CD8-positive, alpha-beta memory T cell (primary cell): Measurements from ENCODE around the gene KRTAP5-11. TPM values are rescaled to one million over a fixed set of nuclear protein-coding genes. Genes with fewer than 3 reads are reported as not detected.

Source experiments
- CTCF ChIA-PET: fragments of 350-600 bp; sonication (Branson Sonifier 250); formaldehyde crosslinking; loops from one replicate; lab custom pipeline; 2021; ENCODE audit warnings: antibody characterized with exemption; lab: Charles Lee
- POLR2A ChIA-PET: fragments of 350-600 bp; sonication (Branson Sonifier 250); formaldehyde crosslinking; loops from one replicate; lab custom pipeline; 2021; ENCODE audit warnings: antibody characterized with exemption; lab: Charles Lee
- DNase-seq, 5 donors: peaks; one replicate each; pipeline versions ENCODE4 v3.0.0 to v3.0.0-alpha.2; 2020 to 2022; ENCODE audit warnings: mixed read lengths in 1 of 5
- H3K27ac ChIP-seq: one replicate; pipeline ENCODE4 v1.7.0; 2013; ENCODE audit warnings: low read depth, mild to moderate bottlenecking, low read length, moderate library complexity
- H3K27me3 ChIP-seq: 2 replicates; pipeline ENCODE4 v1.7.0; 2013; ENCODE audit warnings: low read length, mild to moderate bottlenecking; ENCODE audit not compliant: insufficient read depth, poor library complexity, severe bottlenecking
- H3K36me3 ChIP-seq: 2 replicates; pipeline ENCODE4 v1.7.0; 2013; ENCODE audit warnings: mild to moderate bottlenecking, low read length, moderate library complexity; ENCODE audit not compliant: insufficient read depth
- H3K4me1 ChIP-seq: 2 replicates; pipeline ENCODE4 v1.7.0; 2013; ENCODE audit warnings: mild to moderate bottlenecking, low read length, moderate library complexity; ENCODE audit not compliant: insufficient read depth
- H3K4me3 ChIP-seq: 2 replicates; pipeline ENCODE4 v1.7.0; 2013; ENCODE audit warnings: mild to moderate bottlenecking, low read length
- H3K9me3 ChIP-seq: 2 replicates; pipeline ENCODE4 v1.7.0; 2013; ENCODE audit warnings: mild to moderate bottlenecking, low read length
- H3K27ac Mint-ChIP-seq, 8 donors: one replicate each; pipeline ENCODE4 v1.8.0; 2020 to 2021; ENCODE audit warnings: mixed read lengths in 8 of 8, mild to moderate bottlenecking in 6 of 8, inconsistent platforms in 3 of 8, moderate library complexity in 3 of 8
- H3K27me3 Mint-ChIP-seq, 2 donors: one replicate each; pipeline ENCODE4 v1.8.0; 2020 to 2021; ENCODE audit warnings: mixed read lengths in 2 of 2, mild to moderate bottlenecking in 1 of 2, moderate library complexity in 1 of 2
- H3K36me3 Mint-ChIP-seq, 3 donors: one replicate each; pipeline ENCODE4 v1.8.0; 2020 to 2021; ENCODE audit warnings: mixed read lengths in 3 of 3, inconsistent platforms in 1 of 3, mild to moderate bottlenecking in 1 of 3
- H3K4me1 Mint-ChIP-seq, 3 donors: one replicate each; pipeline ENCODE4 v1.8.0; 2020 to 2021; ENCODE audit warnings: mixed read lengths in 3 of 3, inconsistent platforms in 1 of 3, mild to moderate bottlenecking in 1 of 3
- H3K4me3 Mint-ChIP-seq, 7 donors: one replicate each; pipeline ENCODE4 v1.8.0; 2020 to 2021; ENCODE audit warnings: mixed read lengths in 7 of 7, mild to moderate bottlenecking in 6 of 7, moderate library complexity in 4 of 7, inconsistent platforms in 2 of 7
- H3K9me3 Mint-ChIP-seq, 5 donors: one replicate each; pipeline ENCODE4 v1.8.0; 2020 to 2022; ENCODE audit warnings: mixed read lengths in 5 of 5, mild to moderate bottlenecking in 3 of 5, moderate library complexity in 2 of 5, inconsistent platforms in 1 of 5
- polyA plus RNA-seq: library from polyadenylated mRNA; unstranded; fragments of 300-500 nt; fragmentation: Illumina TruSeq; gene quantifications from one replicate; pipeline ENCODE4 v1.2.3, GENCODE V29; 2021
- total RNA-seq, 2 experiments: library from RNA; stranded (reverse); gene quantifications; one replicate each; pipeline ENCODE4 v1.2.3, GENCODE V29; 2021

KRTAP5-11 gene
- total and polyA plus RNA-seq, 3 experiments from 2014 or later, result not detected

- Histone ChIP-seq H3K36me3 (no peaks in the 10 kb centered on the region), H3K4me1 (no peaks in the 10 kb centered on the region), H3K27ac (no peak overlapping the region), H3K9me3 (no peaks in the 10 kb centered on the region), H3K27me3 (no peaks in the 10 kb centered on the region), H3K4me3 (no peak overlapping the region)
- H3K36me3 Mint-ChIP-seq, result peaks cover 0 to under 1% (median 0%) of the 10 kb centered on the region in 3 donors
- DNase-seq, result no peak
- no peak overlapping the region for H3K4me3 Mint-ChIP-seq
- no peaks in the 10 kb centered on the region for H3K4me1 Mint-ChIP-seq
- H3K9me3 Mint-ChIP-seq, result peaks cover 0 to under 1% (median 0%) of the 10 kb centered on the region in 5 donors
- H3K27ac Mint-ChIP-seq, result no peak overlapping the region
- H3K27me3 Mint-ChIP-seq, result peaks cover 8 to 42% of the 10 kb centered on the region in 2 donors
- CTCF ChIA-PET, result no interaction called here
- POLR2A ChIA-PET, result no interaction called here
These were observed 26.7 kb downstream of the KRTAP5-11 start for GRCh38 chr11:71556018-71556417.

GRCh38 chr11:71555508-71555907 lies 27.2 kb downstream of the KRTAP5-11 start:
- no peak for DNase-seq
- no peaks in the 10 kb centered on the region for H3K9me3 ChIP-seq
- peaks cover 7 to 37% of the 10 kb centered on the region in 2 donors for H3K27me3 Mint-ChIP-seq
- H3K27me3 ChIP-seq, result no peaks in the 10 kb centered on the region
- no peak overlapping the region for H3K4me3 ChIP-seq
- no peaks in the 10 kb centered on the region for H3K36me3 Mint-ChIP-seq
- no peak overlapping the region for H3K27ac Mint-ChIP-seq
- ChIA-PET CTCF (no interaction called here), POLR2A (no interaction called here)
- no peaks in the 10 kb centered on the region for H3K36me3 ChIP-seq
- no peaks in the 10 kb centered on the region for H3K4me1 ChIP-seq
- no peaks in the 10 kb centered on the region for H3K4me1 Mint-ChIP-seq
- H3K27ac ChIP-seq, result no peak overlapping the region
- H3K9me3 Mint-ChIP-seq, result no peaks in the 10 kb centered on the region
- H3K4me3 Mint-ChIP-seq, result no peak overlapping the region

DNA sequence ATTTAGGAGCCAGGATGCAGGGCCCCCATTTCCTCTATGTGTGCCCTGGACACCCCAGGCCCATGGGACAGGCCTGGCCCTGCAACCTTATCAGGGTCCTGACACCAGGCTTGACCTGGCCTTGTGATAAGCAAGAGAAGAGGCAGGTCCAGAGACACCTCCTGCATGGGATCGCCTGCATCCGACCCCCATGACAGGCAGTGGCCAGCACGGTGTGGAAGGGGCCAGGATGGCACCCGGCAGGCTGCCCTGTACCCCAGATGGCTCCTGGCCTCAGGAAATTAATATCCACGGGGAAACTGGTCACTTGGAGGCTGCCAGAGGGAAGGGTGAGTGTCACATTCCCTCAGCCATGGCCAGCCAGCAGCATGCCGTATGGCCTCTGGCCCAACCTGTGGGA lies 27.7 kb downstream of the KRTAP5-11 start:
- H3K4me3 Mint-ChIP-seq, result no peak overlapping the region
- Histone ChIP-seq H3K4me1 (no peaks in the 10 kb centered on the region), H3K4me3 (no peak overlapping the region), H3K27me3 (no peaks in the 10 kb centered on the region), H3K9me3 (no peaks in the 10 kb centered on the region), H3K27ac (no peak overlapping the region), H3K36me3 (no peaks in the 10 kb centered on the region)
- no peak overlapping the region for H3K27ac Mint-ChIP-seq
- peaks cover 7 to 32% of the 10 kb centered on the region in 2 donors for H3K27me3 Mint-ChIP-seq
- DNase-seq, result no peak
- no peaks in the 10 kb centered on the region for H3K4me1 Mint-ChIP-seq
- POLR2A ChIA-PET, result no interaction called here
- CTCF ChIA-PET, result no interaction called here
- H3K36me3 Mint-ChIP-seq, result no peaks in the 10 kb centered on the region
- no peaks in the 10 kb centered on the region for H3K9me3 Mint-ChIP-seq

DNA sequence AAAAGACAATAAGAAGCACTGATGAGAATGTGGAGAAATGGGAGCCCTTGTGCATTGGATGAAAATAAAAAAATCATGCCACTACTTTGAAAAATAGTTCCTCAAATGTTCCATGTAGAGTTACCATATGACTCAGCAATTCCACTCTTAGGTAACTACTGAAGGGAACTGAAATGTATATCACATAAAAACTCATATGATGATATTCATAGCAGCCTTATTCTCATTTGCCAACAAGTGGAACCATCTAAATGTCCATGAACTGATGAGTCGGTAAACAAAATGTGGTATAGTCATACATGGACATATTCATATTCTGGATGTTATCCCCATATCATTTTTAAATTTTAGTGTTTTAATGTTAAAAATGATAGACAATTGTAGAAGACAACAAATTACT lies 31.0 kb downstream of the KRTAP5-11 start:
- Mint-ChIP-seq H3K27me3 (peaks cover 12 to 32% of the 10 kb centered on the region in 2 donors), H3K9me3 (no peaks in the 10 kb centered on the region), H3K4me1 (no peaks in the 10 kb centered on the region), H3K36me3 (no peaks in the 10 kb centered on the region), H3K4me3 (no peak overlapping the region), H3K27ac (no peak overlapping the region)
- Histone ChIP-seq H3K9me3 (no peaks in the 10 kb centered on the region), H3K27me3 (peaks cover 3% of the 10 kb centered on the region), H3K4me1 (no peaks in the 10 kb centered on the region), H3K36me3 (no peaks in the 10 kb centered on the region), H3K4me3 (no peak overlapping the region), H3K27ac (no peak overlapping the region)
- ChIA-PET POLR2A (no interaction called here), CTCF (no interaction called here)
- no peak for DNase-seq

DNA sequence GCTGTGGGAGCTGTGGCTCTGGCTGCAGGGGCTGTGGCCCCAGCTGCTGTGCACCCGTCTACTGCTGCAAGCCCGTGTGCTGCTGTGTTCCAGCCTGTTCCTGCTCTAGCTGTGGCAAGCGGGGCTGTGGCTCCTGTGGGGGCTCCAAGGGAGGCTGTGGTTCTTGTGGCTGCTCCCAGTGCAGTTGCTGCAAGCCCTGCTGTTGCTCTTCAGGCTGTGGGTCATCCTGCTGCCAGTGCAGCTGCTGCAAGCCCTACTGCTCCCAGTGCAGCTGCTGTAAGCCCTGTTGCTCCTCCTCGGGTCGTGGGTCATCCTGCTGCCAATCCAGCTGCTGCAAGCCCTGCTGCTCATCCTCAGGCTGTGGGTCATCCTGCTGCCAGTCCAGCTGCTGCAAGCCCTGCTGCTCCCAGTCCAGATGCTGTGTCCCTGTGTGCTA lies 33.9 kb downstream of the KRTAP5-11 start:
- no peak for DNase-seq
- H3K4me1 ChIP-seq, result no peaks in the 10 kb centered on the region
- no peaks in the 10 kb centered on the region for H3K9me3 ChIP-seq
- H3K4me3 ChIP-seq, result no peak overlapping the region
- Mint-ChIP-seq H3K36me3 (no peaks in the 10 kb centered on the region), H3K27ac (no peak overlapping the region), H3K27me3 (peaks cover 22 to 41% of the 10 kb centered on the region in 2 donors), H3K4me1 (peaks cover 0 to 4% (median 2%) of the 10 kb centered on the region in 3 donors), H3K4me3 (no peak overlapping the region), H3K9me3 (peaks cover 0 to 2% (median 0%) of the 10 kb centered on the region in 5 donors)
- H3K36me3 ChIP-seq, result no peaks in the 10 kb centered on the region
- H3K27me3 ChIP-seq, result peaks cover 3% of the 10 kb centered on the region
- ChIA-PET POLR2A (no interaction called here), CTCF (no interaction called here)
- H3K27ac ChIP-seq, result no peak overlapping the region

- Histone ChIP-seq H3K36me3 (no peaks in the 10 kb centered on the region), H3K27me3 (peaks cover 3% of the 10 kb centered on the region), H3K9me3 (no peaks in the 10 kb centered on the region), H3K27ac (no peak within 1 kb of the TSS), H3K4me3 (no peak within 1 kb of the TSS), H3K4me1 (no peaks in the 10 kb centered on the region)
- Mint-ChIP-seq H3K27ac (peak within 1 kb of the TSS in 1 of 8 donors; percentile 55), H3K4me1 (peaks cover 0 to 8% (median 7%) of the 10 kb centered on the region in 3 donors), H3K27me3 (peaks cover 22 to 43% of the 10 kb centered on the region in 2 donors), H3K36me3 (no peaks in the 10 kb centered on the region), H3K4me3 (no peak within 1 kb of the TSS), H3K9me3 (peaks cover 0 to 2% (median 0%) of the 10 kb centered on the region in 5 donors)
- POLR2A ChIA-PET, result no interaction called here
- DNase-seq, result no peak
- CTCF ChIA-PET, result no interaction called here
These were observed 34.6 kb downstream of the KRTAP5-11 start, which contains the start of gene KRTAP5-9 for GRCh38 chr11:71548120-71548519. Gene KRTAP5-9, plus strand, starts transcription at chr11:71548420. Its CDS starts 238 bp downstream, at chr11:71548658.

DNA sequence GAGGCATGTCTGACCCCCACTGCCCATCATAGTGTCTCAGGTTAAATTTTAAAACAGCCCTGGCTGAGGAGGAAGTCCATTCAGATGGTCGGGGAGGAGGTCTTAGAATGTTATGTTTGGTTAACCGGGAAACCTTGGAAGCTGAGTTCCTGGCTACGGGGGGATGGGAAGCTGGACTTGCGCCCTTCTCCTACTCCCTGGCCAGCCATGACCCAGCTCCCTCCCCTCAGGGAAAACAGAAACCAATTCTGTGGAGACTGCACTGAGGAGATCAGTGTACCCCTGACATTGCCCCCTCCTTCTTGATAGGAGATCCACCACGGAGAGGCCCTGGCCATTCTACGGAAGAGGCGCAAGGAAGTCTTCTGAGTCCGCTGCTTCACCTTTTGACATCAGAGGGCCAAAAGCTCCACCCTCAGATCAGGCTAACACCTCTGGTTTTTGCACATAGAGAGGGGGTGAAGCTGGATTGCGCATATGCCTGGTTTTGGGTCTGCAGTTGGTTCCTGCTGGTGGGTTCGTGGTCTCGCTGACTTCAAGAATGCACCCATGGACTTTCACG lies 37.2 kb downstream of the KRTAP5-11 start:
- Mint-ChIP-seq H3K9me3 (peaks cover 0 to 9% (median 5%) of the 10 kb centered on the region in 5 donors), H3K4me3 (no peak overlapping the region), H3K27ac (no peak overlapping the region), H3K36me3 (peaks cover 0 to 11% (median 0%) of the 10 kb centered on the region in 3 donors), H3K4me1 (peaks cover 0 to 8% (median 7%) of the 10 kb centered on the region in 3 donors), H3K27me3 (peaks cover 30 to 62% of the 10 kb centered on the region in 2 donors)
- no peaks in the 10 kb centered on the region for H3K9me3 ChIP-seq
- H3K4me1 ChIP-seq, result no peaks in the 10 kb centered on the region
- no peak overlapping the region for H3K4me3 ChIP-seq
- POLR2A ChIA-PET, result no interaction called here
- H3K27me3 ChIP-seq, result peaks cover 3% of the 10 kb centered on the region
- no peak for DNase-seq
- no peaks in the 10 kb centered on the region for H3K36me3 ChIP-seq
- no peak overlapping the region for H3K27ac ChIP-seq
- CTCF ChIA-PET, result no interaction called here

GRCh38 chr11:71544525-71545214 lies 38.0 kb downstream of the KRTAP5-11 start:
- no peaks in the 10 kb centered on the region for H3K36me3 ChIP-seq
- no peak overlapping the region for H3K27ac ChIP-seq
- Mint-ChIP-seq H3K4me1 (peaks cover 0 to 8% (median 7%) of the 10 kb centered on the region in 3 donors), H3K27me3 (peaks cover 30 to 60% of the 10 kb centered on the region in 2 donors), H3K4me3 (no peak overlapping the region), H3K27ac (peak overlapping the region in 1 of 8 donors; percentile 31), H3K9me3 (peaks cover 0 to 10% (median 5%) of the 10 kb centered on the region in 5 donors), H3K36me3 (peaks cover 0 to 11% (median 0%) of the 10 kb centered on the region in 3 donors)
- CTCF ChIA-PET, result no interaction called here
- no peaks in the 10 kb centered on the region for H3K4me1 ChIP-seq
- H3K27me3 ChIP-seq, result peaks cover 3% of the 10 kb centered on the region
- no peak overlapping the region for H3K4me3 ChIP-seq
- H3K9me3 ChIP-seq, result no peaks in the 10 kb centered on the region
- DNase-seq, result no peak
- POLR2A ChIA-PET, result no interaction called here
